ENCODE data around the gene GNB1L.
"Not testable (repeated sequence)": the region's sequence is repeated elsewhere in the genome, so short reads cannot be mapped to it uniquely, and the experiment has no call there.

GNB1L gene

DNA sequence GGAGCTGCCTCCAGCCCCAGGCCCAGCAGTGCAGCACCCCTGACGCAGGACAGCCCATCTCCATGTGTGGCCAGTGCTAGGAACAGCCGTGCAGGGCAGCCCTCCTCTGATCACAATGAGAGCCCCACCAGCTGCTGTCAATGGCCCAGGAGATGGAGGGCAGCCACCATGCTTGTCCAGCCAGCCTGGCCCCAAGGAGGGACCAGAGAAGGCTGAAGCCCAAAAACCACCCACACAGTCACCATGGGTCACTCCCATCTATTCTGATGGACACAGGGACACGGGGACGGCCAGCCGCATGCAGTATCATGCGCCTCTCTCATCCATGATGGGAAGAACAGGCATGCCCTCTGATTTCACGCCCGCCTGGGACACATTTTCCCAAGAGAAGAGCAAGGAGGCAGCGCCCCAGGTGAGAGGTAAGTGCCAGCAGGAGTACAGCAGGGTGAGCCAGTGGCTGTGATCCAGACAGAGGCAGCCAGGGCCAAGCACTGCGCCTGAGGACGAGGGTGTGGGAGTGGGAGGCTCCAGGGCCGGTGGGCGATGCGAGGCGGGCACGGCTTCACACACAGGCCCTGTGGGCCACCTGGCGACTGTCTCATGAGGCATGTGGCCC lies 33.6 kb upstream of the GNB1L start:
- DNase-seq, result no peak

DNA sequence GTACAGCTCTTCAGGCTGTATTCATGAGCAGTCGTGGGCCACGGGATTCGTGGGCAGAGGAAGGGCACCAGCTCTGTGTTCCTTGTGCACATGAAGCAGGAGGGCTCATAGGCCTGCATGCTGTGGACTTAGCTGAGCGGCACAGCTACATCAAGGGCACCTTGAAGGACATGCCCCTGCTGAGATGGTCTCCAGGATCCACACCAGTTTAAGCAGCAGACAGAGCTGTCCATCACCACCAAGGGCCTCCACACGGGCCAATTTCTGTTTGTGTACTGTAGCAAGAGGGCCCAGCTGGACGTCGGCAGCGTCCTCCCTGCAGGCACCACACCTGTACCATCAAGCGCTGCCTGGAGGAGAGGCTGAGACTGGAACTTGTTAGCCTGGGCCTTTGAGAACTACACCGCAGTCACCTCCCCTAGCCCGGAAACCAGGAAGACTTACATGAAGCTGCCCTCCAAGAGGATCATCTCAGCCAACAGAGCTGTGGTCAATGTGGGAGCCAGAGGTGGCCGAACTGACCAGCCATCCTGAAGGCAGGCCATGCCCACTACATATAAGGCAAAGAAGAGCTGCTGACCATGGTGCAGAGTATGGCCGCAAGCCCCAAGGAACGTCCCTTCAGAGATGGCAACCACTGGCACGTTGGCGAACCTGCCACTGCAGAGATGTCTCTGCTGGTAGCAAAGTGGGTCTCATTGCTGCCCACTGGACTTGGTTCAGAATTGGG lies 32.7 kb upstream of the GNB1L start:
- no peak for DNase-seq

DNA sequence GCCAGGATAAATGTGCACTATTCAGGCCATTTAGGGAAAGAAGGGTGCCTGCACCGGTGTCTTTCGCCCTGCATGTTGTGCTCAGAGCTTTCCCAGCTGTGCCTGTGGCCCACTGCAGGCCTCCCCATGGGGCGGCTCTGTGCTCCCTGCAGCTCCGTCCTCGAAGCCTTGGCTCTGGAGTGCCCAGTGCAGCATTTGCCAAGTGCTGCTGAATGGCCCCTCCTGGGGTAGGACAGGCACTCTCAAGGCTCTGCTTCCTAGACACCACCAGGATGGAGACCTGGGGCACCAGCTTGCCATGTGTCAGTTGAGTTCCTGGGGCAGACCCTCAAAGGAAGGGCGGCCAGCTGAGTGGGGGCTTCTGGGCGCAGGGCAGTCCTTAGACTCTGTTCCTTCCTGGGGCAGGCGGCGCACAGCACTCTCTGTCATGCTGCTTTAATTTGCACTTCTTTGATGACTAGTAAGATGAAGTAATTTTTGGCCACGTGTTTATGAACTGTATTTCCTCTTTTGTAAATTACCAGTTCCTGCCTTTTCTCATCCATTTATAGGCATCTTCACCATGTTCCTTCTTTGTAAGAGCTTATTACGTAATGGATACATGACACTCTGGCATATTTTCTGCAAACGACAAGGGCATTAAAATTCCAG lies 32.1 kb upstream of the GNB1L start:
- no peak for DNase-seq

DNA sequence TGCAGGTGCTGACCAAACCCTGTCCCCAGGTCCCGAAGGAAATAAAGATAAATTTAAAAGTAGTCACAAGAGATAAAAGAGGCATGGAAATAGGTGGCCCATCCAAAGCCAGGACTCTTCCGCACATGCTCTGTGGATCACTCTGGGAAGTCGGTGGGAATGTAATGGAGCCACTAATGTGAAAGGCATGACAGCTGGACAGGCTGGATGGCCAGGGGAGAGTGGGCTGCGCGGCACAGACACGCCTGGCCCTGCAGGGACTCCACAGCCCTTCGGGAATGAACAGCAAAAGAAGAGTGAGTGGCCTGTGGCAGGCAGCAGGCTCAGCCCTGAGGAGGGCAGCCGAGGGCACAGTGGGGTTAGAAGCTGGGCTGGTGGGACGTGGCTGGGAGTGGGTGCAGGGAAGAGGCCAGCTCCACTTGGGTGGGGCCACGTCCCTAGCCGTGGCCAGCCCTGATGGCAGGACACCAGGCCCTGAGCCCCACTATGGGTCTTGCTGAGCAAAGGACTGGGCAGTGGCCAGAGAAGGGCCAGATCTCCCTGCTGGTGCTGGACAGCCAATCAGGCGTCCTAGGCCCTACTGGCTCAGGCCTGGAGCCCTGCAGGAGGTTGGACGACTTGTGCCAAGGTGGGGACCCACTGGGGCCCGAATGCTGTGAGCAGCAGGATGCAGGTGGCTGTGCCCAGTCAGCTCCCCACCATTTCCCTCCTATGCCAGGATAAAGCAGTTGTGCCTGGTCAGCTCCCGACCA lies 31.3 kb upstream of the GNB1L start:
- DNase-seq, result no peak

DNA sequence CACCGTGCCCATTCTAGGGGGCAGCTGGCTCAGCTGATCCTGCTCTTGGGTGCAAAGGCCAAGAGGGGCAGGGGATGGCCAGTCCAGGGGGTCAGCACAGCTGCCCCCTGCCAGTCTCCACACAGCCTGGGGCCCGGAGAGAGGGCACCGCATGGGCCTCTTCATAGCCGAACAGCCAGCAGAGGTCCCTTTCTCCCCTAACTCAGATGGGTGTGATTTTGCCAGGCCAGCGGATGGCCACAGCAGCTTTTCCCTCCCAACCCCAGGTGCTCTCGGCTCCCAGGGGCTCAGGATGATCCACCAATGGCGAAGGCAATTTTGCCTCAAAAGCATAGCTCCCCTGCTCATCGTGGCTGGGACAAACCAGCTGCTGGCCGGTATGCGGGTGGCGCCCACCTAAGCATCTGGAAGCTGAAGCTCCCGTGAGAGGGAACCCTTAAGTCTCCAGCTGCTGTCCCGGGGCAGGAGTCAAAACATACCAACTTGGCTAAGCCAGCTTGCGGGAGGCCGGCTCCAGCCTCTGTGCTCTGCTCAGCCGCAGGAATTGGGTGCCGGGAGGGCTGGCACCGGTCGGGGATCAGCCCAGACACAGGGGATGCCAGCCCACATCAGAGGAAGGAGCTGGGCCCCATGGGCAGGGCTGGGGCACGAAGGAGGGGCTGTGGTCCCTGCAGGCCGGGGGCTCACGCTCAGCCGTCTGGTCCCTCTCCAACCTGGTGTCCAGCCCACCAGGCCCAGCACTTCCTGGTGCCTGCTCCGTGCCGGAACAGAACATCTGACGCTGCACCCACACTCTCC lies 30.5 kb upstream of the GNB1L start:
- no peak for DNase-seq

DNA sequence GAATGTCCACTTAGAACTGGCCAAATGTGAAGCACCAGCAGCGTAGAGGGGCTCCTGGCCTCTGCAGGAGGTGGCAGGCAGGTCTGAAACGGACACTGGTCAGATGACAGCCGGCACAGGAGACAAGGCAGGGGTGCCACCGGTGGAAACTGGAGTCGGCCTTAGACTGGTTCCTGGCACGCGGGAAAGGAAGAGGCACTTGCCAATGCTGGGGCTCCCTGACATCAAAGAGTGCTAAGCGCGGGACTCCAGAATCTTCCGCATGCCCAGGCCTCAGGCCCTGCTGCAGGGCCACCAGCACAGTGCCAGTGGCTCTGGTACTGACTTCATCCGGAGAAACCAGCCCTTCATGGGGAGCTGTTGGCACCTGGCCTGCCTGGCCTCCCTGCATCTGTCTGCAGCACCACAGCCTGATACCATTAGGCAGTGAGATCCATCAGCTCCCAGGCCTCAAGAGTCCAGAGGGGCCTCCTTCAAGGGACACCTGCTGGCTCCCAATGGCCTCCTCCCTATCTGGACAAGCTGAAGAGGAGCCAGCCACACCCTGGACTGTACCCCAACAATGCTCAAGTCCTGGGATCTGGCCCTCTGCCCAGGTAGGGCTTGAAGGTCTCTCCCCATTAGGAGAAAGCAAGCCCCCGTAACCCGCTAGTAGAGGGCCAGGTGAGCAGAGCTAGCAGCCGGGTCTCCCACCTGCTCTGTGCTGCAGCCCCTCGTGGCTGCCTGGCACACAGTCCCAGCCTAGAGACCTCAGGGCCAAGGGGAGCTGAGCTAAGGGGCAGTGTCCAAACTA lies 29.7 kb upstream of the GNB1L start:
- DNase-seq, result no peak

DNA sequence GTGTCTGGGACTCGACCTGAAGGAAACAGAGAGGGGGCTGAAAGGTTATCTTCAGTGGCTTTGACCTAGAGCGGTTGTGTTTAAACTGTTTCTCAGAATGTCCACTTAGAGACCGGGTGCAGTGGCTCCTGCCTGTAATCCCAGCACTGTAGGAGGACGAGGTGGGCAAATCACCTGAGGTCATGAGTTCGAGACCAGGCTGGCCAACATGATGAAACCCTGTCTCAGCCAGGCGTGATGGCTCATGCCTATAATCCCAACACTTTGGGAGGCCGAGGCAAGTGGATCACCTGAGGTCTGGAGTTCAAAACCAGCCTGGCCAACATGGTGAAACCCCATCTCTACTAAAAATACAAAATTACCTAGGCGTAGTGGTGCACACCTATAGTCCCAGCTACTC lies 28.8 kb upstream of the GNB1L start:
- not testable (repeated sequence) for DNase-seq

DNA sequence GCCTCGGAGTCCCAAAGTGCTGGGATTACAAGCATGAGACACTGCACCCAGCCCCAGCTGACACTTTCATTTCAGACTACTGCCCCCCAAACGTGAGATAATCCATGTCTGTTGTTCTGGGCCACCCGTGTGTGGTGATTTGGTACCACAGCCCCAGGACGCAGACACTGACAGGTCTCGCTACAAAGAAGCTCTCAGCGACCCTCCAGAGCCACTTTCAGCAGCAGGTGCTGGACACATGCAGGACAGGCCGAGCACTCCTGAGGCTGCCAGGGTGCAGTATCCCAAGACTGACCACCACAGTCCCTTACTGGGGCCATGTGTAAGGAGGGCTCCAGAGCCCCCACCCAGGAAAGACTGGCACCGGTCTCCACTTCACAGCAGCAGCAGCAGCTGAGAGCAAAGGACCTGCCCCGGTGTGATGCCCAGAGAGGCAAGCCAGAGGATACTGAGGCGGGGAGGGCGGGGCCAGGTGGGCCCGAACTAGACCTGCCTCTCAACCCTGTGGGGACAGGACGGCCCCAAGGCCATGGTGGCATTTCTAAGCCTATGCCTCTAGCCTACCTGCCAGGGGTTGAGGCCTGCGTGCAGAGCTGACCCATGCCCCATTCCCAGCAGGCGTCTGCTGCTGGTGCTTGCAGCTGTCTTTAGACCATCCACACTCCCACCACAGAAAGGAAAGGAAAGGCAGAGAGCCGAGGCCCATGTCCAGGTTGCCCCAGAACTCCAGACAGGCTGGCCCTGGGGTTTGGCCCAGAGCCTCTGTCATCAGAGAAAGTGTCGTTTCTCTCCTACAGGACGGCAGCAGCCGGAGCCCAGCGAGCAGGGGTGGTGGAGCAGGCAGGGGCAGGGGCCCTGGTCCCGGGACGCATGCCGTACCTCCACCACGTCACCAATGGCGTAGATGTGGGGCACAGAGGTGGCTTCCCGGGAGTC lies 28.0 kb upstream of the GNB1L start:
- DNase-seq, result no peak

DNA sequence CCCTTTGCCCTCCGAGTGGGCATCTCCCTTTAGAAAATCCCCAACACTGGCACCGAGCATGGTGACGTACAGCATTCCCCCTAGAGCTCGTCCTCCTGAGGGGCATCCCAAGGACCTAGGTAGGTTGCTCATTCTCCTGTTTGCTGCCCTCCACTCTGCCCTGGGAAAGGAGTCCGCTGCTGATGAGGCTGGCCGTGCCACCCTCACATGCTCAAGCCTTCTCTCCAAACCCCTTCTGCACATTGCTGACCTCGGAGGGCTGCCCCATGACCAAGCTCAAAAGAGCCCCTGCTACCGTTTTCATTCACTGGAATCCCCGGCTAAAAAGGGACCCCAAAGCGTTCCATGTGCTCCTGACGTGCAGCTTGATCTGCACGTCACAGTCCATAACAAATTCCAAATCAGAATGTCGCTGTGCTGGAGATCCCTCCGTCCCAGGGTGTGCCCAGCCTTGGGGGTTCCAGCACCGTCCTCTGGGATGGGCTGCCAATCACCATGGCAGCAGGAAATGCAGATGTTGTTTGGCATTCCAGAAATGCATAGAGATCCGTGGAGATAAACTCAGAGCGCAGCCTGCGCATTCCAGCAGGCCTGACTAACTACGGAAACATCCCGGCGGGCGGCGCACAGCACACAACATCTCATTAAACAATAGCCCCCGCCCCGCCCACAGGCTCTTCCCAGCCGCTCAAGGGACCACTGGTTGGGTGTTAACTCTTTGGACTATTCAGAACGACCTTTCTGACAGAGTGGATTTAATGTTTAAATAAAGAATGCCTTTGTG lies 26.3 kb upstream of the GNB1L start:
- no peak for DNase-seq

DNA sequence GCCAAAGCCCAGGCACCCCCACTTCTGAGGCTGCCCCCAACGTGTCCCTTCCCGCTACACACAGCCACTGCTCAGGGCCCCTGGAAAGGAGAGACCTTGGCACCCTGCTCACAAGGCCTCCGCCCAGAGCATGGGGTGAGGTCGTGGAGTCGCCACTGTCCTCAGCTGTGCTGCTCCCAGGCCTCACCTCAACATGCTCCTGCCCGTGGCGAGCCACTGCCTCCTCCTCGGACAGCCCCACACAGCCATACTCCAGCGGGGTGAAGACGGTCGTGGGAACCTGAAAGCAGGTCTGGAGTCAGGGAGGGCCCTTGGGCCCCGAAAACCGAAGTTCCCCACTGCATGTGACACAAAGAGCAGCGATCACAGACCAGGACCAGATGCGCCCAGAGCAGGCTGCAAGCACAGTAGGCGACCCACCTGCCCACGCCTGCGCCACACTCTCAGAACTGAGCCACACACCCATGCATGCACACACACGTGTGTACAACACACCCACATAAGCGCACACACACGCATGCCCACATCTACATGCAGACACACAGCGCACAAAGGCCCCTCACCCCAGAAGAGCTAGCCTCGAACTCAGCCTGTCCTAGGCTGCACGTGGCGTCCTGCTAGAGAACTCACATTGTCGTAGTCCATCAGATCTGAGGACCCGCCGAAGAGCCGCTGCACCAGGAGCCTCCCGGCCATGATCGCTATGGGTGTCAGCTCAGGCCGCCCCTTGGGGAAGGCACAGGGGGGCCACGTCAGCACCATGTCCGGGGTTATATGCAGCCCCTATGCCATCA lies 25.5 kb upstream of the GNB1L start:
- DNase-seq, result no peak

DNA sequence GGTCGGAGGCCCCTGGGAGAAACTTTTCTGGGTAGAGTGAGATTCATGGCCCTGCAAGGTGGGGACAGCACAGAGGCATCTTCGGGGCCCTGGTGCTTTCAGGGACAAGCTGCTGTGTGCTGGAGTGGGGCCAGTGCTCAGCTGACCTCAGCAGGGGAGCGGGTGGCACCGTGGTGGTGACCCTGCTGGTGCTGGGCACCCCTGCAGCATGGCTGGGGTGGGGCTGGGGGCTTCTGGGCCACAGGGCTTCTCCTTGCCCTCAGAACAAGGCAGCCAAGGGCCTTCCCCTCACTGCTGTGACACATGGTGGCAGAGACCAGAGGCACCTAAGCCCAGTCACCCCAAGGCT lies 24.9 kb upstream of the GNB1L start:
- DNase-seq, result no peak

DNA sequence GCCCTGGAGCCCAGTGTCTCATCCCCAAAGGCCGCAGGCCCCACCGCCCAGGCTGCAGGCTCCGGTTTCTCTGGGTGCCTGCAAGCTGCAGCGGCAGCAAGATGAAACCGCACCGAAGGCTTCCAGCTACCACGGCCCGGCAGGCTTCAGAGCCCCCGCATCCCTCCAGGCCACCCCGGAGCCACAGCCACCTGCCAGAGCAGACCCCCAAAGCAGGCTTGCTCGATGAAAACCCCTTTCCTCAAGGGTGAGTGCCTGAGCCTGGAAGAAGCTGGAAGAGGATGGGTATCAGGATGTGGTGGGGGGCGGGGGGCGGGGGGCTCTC lies 24.5 kb upstream of the GNB1L start:
- DNase-seq, result no peak

DNA sequence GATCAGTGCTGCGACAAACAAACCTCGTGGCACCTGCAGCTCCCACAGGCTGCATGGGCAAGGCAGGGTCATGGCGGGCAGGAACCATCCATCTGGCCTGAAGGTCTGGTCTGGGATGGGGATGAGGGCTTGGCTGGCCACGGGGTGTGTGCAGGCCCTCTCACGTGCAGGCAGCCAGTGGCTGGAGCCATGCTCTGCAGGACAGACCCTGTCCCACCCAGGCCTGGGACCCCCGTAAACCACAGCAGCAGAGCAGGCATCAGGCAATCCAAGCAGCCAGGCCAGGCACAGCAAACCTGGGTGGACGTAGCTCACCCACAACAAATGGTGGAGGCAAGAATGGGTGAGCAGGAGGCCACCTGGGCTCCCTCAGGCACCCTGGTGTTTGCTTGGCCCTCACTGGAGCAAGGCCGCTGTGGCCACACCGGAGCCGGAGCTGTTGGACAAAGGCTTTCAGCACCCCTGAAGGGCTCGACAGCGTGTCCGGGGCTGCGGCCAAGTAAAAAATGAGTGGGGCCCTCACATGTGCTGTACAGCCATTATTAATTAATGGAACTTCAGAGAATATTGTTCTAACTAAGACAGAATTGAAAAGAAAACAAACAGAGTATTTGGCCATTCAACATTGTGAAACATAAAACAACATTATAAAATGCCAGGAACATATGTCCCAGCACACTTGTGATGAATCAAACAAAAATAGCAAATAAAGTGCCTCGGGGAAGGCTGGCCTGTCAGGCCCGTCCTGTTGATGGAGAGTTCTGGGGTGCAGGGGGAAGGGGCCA lies 24.0 kb upstream of the GNB1L start:
- DNase-seq, result no peak

DNA sequence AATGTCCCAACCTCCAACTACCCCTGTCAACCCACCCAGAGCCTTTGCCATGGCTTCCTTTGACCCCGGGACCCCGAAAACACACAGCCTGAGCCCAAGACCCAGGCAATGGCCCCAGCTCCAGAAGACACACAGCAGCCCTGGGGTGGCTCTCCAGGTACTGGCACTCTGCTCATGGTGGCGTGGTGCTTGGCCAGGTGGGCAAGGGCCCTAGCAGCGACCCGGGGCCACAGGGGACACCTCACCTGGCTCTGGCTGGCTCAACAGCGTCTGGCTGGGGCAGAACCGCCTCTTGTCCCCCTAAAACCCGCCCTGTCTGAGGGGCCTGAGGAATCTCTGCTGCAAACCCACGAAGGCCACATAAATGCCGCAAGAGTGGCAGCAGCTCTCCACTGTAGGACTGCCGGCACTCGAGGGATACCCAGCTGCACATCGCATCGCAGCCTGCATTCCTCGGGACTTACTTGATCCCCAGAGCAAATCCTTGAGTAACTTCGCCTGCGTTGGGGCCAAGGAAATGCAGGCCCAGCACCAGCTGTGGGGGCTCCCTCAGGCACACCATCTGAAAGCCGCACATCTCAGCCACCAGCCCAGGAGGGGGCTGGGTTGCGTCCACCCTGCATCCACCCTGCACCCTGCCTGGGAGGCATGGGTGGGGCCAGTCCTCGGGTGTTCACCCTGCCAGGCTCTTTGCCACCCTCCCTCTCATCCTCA lies 23.1 kb upstream of the GNB1L start:
- no peak for DNase-seq

DNA sequence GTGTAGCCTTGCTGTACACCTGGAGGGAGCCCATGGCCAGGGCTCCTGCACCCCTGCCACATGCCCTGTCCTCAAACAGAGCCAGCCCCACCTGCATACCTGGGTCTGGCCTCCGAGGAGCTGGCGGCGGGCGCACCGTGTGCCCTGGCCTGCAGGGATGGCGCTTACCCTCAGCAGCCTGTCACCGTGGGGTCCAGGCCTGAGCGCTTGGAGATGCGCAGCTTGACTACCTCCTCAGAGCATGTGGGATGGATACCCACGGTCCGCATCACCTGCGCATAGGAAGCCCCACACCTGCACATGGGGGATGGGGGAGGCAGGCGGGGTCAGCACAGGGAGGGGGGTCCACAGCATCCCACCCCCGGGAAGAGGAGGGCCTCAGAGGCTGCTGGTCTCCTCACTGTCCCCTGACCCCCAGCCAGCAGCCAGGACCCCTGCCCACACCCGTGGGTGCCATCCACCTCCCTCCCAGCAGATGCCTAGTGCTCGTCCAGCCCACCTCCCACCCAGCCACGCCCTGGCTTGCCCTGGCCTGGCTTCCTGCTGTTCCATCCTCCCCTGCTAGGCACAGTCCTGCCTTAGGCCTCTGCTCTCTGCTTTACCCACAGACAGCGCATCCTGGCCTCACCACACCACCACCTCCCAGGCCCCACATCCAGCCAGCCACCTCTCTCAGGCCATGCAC lies 22.4 kb upstream of the GNB1L start:
- no peak for DNase-seq

DNA sequence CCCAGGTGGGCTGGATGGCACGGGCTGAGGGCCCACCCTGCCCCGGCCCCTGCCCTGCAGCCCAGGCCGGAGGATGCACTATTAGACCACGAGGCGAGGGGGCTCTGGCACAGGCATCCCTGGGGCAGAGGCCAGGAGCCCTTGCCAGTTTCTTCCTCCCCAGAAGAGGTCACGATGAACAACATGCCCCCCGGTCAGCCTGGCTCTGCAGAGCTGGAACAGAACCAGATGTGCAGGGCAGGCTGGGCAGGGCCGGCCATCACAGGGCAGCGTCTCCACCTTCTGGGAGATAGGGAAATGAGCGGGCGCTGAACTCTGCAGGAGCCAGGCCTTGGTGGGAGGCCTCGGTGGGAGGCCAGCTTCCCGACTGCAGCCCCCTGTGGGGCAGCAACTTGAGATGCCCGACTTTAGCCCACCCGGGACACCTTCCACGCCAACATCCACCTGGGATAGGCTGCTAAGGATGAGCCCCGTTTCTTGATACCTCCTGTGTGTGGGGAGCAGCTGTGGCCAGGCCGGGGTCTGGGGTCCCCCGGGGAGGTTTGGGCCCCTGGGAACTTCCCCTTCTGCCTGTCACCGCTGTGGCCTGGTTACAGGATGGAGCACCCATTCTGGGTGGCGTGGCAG lies 21.8 kb upstream of the GNB1L start:
- no peak for DNase-seq
